GM12872 (cell line): ENCODE measurements around the gene CENPP.

ENCODE experiments used
- TF ChIP-seq, protein P1 (sequence below): IDR thresholded peaks from 3 replicates; pipeline ENCODE4 v1.5.1; 2011; ENCODE audit warnings: low read depth, mild to moderate bottlenecking, low read length, moderate library complexity; ENCODE audit not compliant: insufficient read depth

CENPP gene

DNA sequence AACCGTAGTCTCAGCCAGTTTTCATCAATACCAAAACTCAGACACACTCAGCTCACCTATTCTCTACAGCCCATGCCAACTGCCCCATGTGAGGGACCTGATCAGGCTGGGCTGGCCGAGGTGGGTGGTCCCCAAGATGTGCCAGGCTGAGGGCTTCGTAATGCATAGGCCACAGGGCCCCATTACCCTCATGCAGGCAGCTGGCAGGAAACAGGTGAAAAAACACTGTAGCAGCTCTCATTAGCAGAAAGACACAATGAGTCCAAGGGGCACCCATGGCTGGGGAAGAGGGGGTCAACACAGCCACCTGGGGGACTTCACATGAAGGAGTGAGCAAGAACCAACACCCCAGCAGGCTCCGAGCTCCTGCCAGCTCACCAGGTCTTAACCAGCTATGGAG lies 336.0 kb downstream of the CENPP start:
- TF ChIP-seq, protein P1, sequence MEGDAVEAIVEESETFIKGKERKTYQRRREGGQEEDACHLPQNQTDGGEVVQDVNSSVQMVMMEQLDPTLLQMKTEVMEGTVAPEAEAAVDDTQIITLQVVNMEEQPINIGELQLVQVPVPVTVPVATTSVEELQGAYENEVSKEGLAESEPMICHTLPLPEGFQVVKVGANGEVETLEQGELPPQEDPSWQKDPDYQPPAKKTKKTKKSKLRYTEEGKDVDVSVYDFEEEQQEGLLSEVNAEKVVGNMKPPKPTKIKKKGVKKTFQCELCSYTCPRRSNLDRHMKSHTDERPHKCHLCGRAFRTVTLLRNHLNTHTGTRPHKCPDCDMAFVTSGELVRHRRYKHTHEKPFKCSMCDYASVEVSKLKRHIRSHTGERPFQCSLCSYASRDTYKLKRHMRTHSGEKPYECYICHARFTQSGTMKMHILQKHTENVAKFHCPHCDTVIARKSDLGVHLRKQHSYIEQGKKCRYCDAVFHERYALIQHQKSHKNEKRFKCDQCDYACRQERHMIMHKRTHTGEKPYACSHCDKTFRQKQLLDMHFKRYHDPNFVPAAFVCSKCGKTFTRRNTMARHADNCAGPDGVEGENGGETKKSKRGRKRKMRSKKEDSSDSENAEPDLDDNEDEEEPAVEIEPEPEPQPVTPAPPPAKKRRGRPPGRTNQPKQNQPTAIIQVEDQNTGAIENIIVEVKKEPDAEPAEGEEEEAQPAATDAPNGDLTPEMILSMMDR = no peak

DNA sequence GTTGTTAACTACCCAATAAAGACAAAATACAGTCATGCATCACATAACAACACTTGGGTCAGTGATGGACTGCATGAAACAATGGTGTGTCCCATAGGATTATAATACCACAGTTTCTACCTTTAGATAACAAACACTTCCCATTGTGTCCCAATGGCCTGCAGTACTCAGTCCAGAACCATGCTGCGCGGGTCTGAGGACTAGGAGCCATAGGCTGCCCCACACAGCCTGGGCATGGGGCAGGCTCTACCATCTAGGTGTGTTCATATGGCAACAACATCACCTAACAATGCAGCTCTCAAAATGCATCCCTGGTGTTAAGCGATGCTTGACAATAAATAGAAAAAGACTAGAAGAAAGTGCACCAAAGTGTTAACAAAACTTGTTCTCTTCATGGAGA lies 337.4 kb downstream of the CENPP start:
- TF ChIP-seq, protein P1 = no peak

DNA sequence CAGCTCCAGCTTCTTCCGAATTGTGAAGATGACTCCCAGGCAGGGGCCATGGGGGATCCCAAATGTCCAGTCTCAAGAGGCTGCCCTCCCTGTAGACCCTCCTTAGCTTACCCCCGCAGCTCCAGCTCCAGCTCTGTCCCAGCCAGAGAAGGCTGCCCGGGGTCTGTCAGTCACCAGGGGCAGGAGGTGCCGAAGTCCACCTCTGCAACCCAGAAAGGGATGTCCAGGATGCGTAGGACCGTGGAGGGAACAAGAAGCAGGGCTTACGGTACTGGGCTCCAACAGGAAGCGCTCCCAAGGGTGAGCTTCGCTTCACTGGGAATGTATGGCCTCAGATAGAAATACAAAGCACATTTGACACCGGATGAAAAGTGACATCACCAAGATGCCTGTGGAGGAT lies 338.2 kb downstream of the CENPP start:
- TF ChIP-seq, protein P1 = no peak

DNA sequence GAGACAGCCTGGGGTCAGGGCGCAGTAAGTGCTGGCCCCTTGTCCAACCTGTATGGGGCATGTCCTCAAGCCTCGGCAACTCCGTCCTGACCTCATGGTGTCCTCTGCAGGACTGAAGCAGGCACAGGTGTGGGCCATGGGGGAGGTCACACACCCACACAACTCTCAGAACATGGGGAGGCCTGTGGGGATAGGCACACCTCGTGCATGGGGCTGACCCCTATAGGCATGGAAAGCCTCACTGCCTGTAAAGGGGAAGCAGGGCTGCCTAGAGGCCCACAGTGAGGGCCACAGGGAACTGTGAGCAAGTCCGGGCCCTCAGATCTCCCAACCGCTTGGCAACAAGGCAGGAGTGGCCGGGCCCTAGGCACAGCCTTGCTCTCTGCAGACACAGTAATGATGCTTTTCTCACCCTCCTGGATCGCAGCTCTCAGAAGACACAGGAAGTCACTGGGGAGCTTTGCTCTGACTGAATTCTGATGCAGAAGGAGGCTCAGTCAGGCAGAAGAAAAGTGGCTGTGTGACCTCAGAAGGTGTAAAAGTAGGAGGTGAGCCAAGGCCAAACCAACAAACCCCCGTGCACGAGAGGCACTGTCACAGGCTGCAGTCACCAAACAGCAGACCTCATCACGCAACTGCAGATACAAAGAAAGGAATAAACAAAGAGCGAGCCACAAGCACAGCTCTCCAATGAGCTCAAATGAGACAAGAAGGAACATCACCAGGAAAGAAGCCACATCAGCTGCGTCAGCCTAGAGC lies 338.8 kb downstream of the CENPP start:
- TF ChIP-seq, protein P1 = no peak

DNA sequence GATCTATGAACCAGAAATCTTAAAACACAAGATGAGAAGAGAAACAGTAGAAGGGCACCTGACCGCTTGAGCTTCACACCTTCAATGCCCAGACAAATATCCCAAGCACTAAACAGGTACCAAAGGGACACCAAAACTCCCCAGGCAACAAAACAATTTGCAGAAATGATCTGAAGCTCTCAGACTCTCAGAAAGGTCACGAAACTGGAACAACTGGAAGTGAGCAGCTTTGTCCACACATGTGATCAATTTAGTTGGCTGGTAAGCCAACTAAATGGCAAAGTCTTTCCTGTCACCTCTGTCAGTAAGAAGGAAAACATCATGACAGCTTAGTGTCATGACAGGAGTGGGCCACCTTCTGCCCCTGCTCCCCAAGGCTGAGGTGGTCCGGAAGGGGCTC lies 340.1 kb downstream of the CENPP start:
- TF ChIP-seq, protein P1 = no peak

DNA sequence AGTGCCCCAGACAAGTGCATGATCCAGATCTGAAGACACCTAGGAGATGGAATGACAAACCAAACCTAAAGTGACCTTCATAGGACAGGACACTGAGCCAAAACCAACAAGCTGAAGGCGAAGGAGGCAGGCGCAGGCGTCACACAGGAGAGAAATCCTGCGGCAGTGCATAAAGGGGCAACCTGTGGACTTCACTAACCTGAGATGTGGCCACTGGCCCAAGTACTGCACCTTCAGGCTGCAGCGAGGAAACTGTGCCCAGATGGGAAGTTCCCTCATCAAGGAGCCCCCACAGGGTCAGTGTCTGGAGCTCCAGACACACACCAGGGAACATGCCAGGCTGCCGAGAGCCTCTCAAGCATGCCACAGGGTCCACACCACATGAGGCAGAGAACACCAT lies 340.5 kb downstream of the CENPP start:
- TF ChIP-seq, protein P1 = no peak

DNA sequence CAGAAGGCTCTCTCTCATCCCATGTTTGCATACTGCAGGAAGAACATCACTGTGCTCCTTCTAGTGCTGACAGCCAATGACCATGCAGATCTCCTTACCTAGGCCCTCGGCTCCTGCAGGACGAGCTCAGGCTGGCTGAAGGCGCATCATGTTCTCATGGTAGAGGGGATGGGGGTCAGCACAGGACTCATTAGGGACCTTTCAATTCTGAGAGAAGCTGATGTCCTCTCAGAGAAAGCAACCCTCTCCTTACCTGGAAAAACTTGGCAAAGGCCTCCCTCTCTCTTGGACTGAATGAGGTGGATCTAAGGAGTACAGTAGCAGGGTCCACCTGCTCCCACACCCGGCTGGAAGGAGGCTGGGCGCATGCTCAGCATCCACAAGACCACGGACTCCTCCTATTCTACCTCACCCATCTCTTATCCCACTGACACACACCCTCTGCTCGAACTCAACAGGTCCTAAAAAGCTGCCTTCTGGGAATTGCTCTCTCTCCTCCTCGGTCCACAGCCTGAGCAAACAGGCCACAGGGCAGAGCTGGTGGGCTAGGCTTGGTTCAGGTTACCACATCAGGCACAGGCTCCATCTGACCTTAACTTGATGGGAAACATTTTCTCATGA lies 341.3 kb downstream of the CENPP start:
- TF ChIP-seq, protein P1 = no peak
